HG03439 (cell line): ENCODE measurements around the gene PRPSAP2.
"Not testable (repeated sequence)": the region's sequence is repeated elsewhere in the genome, so short reads cannot be mapped to it uniquely, and the experiment has no call there.

Source experiments
- ATAC-seq: cut with Tn5 transposase; IDR thresholded peaks from one replicate; pipeline ENCODE4 v1.9.1; 2021; ENCODE audit warnings: mild to moderate bottlenecking, moderate library complexity; ENCODE audit not compliant: unreplicated experiment

PRPSAP2 gene

DNA sequence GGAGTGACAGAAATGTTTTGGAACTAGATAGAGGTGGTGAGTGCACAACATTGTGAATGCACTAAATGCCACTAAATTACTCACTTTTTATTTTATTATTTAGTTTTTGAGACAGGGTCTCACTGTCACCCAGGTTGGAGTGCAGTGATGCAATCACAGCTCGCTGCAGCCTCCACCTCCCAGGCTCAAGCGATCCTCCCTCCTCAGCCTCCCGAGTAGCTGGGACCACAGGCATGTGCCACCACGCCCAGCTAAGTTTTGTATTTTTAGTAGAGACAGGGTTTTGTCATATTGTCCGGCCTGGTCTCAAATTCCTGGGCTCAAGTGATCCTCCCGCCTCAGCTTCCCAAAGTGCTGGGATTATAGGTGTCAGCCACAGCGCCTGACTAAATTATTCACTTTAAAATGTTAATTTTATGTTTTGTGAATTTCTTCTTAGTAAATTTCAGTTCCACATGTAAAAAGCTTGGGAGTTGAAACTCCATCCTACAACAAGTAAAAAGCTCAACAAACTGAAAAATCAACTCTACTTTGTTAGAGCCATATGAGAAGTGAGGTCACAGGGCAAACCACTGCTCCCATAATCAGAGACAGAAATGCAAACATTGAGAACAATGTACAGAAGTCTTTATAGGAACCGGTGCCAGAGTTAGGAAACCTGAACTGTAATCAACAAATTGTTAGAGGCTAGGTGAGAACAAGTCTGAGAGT, 80.2 kb downstream of the PRPSAP2 start:
- ATAC-seq: no peak

DNA sequence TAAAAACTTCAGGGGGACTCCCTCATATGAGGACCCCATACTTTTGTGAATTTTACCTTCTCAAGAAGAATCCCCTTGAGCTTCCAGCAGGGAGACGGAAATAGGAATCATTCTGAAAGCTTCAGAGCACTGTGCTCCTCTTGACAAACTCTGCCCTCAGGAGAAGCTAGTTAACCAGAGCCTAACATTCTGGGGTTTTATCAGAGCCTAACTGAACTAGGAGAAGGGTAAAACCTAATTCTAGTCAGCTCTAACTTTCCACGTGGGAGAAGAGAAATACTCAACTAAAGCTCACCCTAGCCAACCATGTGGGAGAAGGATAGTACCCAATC, 80.7 kb downstream of the PRPSAP2 start:
- ATAC-seq: no peak

DNA sequence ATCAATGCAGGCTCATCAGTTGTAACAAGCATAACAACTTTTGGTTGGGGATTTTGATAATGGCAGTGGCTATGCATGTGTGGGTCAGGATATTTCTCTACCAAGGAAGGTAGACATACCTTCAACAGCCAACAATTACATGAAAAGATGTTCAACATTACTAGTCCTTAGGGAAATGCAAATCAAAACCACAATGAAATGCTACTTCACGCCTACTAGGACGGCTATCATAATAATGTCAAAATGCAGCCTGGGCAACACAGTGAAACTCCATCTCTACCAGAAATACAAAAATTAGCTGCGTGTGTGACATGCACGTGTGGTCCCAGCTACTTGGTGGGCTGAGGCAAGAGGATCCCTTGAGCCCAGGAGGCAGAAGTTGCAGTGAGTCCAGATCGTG, 86.7 kb downstream of the PRPSAP2 start:
- no peak for ATAC-seq

DNA sequence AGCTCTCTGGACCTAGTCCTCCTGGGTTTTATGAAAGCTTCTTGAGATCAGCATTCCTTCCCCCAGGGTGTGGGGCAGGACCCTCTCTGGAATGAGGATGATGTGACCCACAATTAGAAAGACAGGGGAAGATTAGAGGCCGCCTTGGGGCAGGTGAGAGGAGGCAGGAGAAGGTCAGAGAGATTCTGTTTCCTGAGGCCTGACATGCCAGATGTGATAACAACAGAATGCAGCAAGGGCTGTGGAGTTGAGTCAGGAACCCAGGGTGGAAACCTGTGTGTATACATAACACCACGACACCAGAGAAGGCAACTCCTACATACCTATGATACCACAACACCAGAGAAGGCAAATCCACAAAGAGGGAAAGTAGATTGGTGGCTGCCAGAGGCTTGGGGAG, 88.6 kb downstream of the PRPSAP2 start:
- no peak for ATAC-seq

DNA sequence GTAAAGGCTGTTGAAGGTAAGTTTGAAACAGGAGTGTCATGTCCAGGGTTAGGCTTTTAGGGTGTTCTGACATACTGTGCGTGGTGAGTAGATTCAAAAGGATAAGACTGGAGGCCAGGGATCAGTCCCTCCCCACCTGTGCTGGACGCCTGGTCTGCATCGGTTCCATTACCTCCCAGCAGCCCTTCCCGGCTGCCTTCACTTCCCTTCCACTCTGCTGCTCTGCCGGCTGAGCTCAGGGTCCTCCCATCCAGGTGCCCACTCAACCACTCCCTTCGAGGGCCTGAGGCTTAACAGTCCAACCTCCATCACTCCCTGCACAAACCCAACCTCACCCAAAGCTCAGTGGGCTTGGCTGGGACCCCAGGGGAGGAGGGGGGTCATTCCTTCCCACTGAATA, 89.9 kb downstream of the PRPSAP2 start:
- no peak for ATAC-seq

DNA sequence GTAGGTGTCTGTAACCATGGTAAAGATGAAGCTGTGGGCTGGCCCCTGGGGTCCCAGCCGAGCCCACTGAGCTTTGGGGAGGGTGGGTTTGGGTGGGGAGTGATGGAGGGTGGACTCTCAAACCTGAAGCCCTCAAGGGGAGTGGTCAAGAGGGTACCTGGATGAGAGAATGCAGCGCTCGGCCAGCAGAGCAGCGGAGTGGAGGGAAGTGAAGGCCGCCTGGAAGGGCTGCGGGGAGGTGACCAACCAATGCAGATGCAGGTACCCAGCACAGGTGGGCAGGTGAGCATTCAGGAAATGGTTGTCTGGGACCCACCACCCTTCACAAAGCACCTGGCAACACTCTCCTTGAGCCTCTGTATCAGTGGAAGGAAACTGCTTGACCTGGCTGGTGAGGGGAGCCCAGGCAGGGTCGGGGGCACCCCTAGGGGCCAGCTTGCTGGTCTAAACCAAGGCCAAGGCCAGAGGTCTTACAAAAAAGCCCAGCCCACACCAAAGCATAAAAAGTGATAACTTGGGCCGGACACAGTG, 90.6 kb downstream of the PRPSAP2 start:
- no peak for ATAC-seq

DNA sequence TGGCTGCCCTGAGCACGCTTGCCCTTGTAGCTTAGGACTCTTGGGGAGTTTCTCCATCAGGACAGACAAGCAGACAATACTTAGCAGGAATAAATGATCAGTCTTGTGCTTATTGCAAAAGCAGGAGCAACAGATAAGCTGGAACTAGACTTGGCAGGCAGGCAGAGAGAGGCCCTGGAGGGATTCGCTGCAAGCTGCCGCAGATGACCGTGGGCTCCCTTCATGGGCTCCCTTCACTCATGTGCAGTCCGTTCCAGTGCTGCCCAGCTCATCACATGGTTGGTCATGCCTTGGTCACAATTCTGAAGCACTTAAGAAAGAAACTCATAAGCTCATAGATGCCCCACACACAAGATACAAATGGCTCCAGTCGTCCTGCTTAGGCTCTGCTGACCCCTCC, 91.6 kb downstream of the PRPSAP2 start:
- ATAC-seq: no peak

DNA sequence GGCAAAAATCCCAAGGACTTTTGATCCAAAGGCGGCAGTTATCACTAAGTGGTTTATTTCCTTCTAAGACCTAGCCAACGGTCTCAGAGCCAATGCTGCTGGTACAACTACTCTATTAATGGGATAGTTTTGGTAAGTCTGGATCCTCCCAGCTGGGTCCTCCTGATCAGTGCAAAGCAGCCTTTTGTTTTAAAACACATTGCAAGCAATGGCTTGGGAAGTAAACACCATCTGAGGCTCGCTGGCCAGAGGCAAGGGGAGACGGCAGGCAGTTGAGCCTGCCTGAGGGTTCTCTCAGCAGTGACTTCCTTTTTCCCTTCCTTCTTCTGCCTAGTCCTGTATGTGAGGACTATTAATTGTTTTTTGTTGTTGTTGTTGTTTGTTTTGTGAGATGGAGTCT, 92.4 kb downstream of the PRPSAP2 start:
- ATAC-seq: no peak

DNA sequence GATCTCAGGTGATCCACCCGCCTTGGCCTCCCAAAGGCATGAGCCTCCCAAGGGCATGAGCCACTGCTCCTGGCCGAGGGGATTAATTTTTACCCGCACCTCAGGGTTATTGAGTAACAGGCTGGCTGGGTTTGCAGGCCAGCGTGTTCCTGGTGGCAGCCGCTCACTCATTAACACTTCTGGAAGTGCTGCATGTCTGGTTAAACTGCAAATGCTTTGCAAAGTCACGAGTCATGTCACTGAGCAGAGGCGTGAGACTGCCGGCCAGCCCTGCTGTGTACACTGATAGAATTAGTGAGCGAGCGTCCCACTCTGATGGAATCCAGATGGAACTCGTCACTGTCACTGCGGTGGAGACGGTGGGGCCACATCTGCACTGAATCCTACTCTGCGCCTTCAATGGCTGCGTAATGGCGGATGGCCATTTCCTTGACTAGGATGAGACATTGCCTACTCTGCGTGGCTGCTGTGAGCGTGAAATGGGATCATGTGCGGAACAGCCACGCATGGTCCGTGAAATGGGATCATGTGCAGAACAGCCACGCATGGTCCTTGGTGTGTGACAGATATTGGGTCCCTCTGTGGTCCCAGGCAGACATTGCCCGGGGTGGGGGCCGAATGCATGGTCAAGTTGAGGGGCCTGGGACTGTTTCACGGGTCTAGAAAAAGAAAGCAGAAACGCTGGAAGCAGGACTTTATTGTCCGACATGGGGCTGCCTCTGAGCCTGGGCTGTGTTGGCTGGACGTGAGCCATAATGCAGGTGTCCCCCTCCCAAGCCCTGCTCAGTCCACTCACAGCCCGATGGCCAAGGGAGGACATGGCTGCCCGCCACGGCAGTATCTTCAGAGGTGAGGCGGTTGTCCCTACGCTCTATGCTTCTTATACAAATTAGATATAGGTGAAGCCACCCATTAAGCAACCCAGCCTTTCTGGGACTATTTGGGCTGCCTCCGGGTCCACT, 93.3 kb downstream of the PRPSAP2 start:
- no peak for ATAC-seq

DNA sequence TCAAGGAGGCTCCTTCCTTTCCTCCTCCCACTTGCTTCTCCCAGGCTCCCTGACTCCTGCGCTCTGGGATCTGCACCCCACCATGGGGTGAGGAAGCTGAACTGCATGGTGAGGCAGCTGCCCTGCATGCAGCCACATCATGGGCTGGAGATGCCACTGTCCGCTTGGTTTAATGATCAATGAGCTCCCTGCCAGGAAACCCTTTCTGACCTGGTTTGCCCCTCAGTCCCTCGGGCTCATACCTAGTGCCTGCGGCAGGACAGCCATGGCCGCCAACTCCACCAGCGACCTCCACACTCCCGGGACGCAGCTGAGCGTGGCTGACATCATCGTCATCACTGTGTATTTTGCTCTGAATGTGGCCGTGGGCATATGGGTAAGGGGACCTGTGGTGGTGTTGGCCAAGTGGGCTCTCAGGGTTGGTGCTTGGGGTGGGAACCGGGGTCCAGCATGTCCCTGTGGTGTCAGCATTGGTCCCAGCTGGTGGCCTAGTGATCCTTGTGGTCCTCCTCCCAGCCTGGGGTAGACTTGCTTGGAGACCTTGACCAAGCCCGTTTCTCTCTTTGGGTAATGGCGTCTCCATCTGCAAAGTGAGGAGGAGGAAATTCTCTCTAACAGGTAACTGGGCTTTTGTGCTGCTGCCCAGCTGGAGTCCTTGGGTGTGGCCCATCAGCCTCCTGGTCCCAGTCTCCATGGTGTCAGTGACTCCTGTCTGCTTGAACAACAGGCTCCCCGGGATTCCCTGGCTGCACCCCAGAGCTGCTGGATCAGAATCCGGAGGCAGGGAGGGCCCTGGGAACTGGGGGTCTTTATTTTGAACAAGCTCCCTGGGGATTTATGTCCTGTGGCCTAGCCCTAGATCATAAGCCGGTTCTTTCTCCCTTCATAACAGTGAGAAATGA, 94.3 kb downstream of the PRPSAP2 start, which contains the start of gene SLC5A10:
TSS of gene SLC5A10 (plus strand) at position 225 of the 902 bp plus-strand sequence. CDS start at position 266, 41 bp downstream.
- no peak for ATAC-seq

DNA sequence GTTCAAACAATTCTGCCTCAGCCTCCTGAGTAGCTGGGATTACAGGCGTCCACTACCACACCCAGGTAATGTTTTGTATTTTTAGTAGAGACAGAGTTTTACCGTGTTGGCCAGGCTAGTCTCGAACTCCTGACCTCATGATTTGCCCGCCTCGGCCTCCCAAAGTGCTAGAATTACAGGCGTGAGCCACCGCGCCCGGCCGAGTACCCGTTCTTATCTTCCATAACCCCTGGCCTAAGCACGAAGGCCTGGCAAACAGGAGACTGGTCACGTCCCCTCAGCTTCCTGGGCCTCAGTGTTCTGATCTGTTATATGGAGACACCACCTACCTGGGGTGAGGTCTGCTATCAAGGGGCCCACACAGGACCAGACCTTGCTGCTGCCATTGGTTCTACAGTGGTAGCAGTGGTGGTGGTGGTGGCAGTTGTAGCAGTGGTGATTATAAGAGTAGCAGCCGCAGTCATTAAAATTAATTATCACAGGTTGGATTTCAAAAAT, 95.3 kb downstream of the PRPSAP2 start:
- ATAC-seq: no peak

DNA sequence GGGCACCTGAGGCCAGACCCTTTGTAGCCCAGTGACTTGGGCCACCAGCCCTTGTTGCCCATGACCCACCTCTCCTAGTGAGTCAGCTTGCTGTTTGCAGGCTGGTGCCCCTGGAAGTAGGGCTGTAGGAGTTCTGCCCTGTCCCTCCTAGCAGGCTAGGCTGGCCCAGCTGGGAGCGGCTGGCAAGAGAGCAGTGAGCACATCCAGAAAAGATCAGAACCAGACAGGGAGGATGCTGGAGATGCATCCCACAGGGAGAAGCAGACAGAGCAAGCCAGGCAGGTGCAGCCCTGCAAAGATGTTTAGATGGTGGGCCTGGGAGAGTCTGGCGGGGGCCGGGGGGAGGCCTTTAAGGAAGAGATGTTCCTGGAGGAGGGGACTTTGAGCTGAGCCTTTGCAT, 96.4 kb downstream of the PRPSAP2 start:
- no peak for ATAC-seq

DNA sequence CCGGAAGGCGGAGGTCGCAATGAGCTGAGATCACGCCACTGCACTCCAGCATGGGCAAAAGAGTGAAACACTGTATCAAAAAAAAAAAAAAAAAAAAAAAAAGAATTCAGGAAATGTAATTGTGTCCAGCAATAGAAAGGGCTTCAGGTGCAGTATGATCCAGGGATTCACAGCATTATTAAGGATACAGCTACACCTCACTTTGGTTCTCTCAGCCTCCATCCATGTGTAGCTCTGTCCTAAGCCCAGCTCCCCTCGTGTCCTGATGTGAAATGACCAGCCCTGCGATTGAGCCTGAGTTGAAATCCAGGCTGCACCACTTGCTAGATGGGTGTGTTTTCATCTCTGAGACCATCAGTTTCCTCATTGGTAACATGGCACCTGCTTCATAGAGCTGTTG, 97.1 kb downstream of the PRPSAP2 start:
- no peak for ATAC-seq

DNA sequence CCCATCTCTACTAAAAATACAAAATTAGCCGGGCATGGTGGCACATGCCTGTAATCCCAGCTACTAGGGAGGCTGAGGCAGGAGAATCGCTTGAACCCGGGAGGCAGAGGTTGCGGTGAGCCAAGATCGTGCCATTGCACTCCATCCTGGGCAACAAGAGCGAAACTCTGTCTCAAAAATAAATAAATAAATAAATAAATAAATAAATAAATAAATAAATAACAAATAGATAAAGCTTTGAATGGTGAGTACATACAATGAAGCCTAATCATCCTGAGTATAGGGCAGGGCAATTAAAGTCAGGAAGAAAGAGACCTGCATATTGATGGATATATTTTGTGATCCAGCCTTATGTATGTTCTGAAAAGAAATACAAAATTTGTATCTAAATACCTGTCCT, 98.1 kb downstream of the PRPSAP2 start:
- not testable (repeated sequence) for ATAC-seq

DNA sequence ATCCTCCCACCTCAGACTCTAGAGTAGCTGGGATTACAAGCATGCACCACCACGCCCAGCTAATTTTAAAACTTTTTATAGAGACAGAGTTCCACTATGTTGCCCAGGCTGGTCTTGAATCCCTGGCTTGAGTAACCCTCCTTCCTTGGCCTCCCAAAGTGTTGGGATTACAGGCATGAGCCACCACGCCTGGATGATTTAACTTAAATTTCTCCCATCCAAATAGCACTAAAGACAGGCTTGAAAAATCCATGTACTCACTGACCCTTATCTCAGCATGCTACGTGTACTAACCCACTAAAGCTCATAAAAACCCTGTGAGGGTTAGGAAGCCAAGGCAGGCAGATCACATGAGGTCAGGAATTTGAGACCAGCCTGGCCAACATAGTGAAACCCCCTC, 98.7 kb downstream of the PRPSAP2 start:
- ATAC-seq: no peak

DNA sequence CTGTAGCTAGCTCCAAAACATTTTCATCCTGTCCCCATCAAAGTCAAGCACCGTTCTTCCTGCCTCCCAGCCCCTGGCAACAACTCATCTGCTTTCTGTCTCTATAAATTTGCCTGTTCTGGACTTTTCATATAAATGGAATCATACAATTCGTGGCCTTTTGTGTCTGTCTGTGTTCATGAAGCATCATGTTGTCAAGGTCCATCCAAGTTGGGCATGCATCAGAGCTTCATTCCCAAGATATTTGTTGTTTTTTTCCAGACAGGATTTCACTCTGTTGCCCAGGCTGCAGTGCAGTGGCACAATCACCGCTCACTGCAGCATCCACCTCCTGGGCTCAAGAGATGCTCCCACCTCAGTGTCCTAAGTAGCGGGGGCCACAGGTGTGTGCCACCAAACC, 99.9 kb downstream of the PRPSAP2 start:
- no peak for ATAC-seq

DNA sequence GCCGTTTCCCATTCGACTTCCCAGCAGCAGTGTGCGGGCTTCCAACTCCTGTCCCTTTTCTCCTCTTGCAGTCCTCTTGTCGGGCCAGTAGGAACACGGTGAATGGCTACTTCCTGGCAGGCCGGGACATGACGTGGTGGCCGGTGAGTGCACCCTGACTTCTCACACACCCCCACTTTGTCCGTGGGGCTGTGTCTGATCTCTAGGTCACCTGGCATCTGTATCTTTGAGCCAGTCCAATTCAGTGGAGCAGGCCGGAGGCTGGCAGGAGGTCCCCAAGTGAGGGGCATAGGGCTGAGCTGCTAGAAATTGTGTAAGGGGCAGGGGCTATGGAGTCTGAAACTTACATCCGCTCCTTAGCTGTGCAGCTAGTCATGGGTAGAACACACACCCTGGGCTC, 100.7 kb downstream of the PRPSAP2 start:
- no peak for ATAC-seq

DNA sequence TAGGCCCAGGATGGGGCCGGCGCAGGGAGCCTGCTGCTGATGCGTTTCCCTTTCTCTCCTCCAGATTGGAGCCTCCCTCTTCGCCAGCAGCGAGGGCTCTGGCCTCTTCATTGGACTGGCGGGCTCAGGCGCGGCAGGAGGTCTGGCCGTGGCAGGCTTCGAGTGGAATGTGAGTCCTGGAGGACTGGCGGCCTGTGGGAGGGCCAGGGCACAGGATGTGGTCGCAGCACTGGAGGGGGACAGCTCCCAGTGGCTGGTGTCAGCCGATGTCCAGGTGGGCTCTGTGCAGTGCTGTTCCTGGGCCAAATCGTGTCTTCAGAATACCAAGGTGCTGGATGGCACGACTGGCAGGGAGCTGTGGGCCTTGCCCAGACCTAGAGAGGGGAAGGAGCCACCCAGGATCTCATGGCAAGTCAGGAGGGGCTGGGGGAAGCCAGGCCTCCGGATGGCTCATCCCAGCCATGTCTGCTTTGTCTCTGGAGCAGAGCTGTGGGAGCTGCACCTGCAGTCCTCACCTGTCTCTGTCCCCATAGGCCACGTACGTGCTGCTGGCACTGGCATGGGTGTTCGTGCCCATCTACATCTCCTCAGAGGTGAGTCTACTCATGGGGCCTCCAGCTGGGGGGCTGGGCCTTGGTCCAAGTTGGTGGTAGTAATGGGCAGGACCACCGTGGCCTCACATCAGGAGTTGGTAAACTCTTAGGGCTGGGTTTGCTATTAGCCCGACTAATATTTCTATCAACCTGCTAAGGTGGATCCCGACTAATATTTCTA, 101.3 kb downstream of the PRPSAP2 start:
- ATAC-seq: no peak

DNA sequence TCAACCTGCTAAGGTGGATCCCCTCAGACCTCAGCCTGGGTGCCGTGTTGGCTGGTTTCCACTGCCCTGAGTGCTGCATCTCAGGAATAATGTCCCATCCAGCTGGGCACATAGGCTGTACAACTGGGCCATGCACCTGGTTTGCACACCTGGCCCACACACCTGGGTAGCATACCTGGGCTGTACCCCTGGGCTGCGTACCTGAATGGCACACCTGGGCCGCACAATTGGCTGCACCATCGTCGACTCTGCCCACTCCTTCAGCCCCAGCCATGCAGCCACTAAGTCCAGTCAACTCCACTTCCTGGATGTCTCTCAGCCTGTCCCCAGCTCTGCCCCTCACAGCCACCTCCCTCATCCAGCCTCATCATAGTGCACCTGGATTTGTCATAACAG, 101.9 kb downstream of the PRPSAP2 start:
- ATAC-seq: no peak

DNA sequence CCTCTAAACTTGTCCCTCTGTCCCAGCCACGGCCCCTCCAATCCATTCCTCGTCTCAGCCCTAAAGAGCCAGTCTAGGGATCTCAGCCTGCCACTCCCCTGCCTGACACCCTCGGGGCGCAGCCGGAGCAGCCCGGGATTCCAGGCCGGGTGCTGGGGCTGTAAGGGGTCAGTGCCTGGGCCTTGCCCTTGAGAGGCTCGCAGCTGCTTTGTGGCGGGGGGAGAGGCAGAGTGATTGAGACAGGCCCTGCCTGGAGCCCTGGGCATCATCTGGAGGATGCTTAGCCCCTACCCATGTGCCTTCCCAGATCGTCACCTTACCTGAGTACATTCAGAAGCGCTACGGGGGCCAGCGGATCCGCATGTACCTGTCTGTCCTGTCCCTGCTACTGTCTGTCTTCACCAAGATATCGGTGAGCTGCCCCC, 102.3 kb downstream of the PRPSAP2 start:
- ATAC-seq: no peak
